CD4-positive, alpha-beta T cell treated with Interleukin-21 for 1 hour (primary cell): ENCODE measurements around the gene MED22.
"Not testable (repeated sequence)": the region's sequence is repeated elsewhere in the genome, so short reads cannot be mapped to it uniquely, and the experiment has no call there.

Source experiments
- DNase-seq: peaks from one replicate; pipeline ENCODE4 v3.0.0-alpha.2; 2020

MED22 gene

GRCh38 chr9:133354766-133355165 lies 6.8 kb upstream of the MED22 start:
- no peak for DNase-seq

GRCh38 chr9:133353548-133353947 lies 5.6 kb upstream of the MED22 start:
- no peak for DNase-seq

DNA sequence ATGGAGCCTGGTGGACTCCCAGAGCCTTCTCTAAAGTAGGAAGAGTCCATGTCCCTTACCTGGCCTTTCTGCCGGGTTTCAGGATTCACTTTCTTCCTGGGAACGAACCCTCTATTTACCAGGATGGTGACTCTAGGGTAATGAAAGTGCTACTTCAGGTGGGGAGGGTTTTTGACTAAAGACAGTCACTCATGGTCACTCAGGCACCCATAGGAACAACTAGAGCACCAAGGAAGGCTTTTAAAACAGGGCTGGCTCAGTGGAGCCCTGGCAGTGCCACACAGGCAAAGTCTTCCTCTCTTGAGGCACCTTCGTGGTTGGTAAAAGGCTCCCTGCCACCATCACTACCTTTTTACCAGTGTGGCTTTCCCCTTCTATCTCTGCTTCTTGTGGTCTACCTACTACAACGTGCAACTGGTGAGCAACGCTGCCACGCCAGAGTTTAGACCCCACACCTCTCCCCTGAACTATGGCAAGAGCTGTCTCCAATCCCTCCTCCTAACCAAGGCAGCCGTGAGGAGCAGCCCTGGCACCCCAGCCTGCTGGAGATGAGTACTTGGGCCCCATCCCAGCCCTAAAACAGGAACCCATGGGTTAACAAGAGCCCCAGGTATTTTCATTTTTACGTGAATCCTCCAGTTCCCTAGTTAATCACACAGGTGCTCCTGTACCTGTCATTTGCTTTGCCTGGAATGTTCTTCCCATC lies 4.9 kb upstream of the MED22 start:
- DNase-seq, result no peak

GRCh38 chr9:133351908-133352634 lies 4.1 kb upstream of the MED22 start:
- DNase-seq, result peak; percentile 43

DNA sequence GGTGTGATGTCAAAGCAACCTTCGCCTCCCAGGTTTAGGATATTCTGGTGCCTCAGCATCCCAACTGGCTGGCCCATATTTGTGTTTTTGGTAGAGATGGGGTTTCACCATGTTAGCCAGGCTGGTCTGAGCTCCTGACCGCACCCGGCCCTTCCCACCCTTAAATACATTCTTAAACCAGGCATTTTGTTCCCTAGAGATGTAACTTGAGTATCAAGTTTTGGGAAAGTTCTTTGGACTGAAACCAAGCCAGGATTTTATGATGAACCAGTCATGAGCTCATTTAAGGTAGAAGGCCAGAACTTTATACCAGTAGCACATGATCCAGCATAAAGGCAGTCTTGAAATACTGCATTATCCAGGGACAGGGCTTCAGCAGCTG lies 3.6 kb upstream of the MED22 start:
- DNase-seq, result no peak

- no peak for DNase-seq
Observed at GRCh38 chr9:133349965-133350616, 2.2 kb upstream of the MED22 start.

GRCh38 chr9:133348718-133349573 lies 1.0 kb upstream of the MED22 start:
- DNase-seq, result no peak

GRCh38 chr9:133347515-133347984 lies 381 bp downstream of the MED22 start:
- DNase-seq, result peak; percentile 68

DNA sequence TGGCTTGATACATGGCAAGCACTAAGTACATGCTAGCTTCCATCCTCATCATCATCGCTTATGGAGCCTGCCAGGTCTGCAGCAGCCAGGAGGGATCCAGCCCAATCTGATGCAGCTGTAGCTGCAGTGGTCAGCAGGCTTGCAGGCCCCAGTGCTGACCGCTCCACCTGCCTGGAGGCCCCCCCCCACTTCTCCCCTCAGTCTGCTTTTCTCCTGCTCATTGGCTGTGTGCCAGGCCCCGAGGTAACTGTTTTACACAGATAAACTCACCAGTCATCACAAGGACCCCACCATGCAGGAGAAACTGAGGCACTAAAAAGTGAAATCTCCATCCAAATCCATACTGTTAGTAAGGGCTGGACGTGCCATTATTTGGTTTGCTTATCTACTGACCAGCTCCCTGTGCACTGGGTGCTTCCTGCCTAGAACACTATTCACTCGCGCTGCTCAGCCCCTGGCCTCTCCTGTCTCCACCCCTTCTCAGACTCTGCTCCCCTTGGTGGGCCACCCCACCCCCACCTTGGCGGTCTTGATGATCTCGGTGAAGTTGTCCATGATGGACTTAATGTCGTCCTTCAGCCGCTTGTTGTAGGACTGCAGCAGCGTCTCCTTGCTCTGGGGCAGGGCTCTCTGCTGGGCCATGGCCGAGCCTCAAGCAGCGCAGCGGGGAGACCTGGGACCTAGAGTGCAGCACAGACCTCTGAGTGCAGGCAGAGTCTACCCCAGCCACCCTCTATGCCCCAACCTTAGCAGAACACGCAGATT lies 1.7 kb downstream of the MED22 start:
- DNase-seq, result no peak

- no peak for DNase-seq
Observed at GRCh38 chr9:133345596-133345995, 2.3 kb downstream of the MED22 start.

DNA sequence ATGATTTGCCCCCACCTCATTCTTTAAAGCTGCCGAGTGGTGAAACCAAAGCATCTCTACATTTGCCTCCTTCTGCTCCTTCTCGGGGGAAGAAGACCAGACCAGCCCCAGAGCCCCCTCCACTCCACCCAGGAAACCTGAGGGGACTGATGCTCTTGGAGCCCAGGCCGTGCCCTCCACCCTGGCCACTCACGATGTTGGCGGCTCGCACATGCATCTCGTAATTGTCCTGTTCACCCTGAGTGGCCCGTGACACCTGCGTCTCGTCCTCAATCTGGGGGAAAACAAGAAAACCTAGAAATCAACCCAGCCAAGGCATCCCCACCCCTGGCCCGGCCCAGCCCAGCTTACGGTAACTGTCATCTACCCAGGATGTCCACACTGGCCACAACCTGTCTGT lies 3.0 kb downstream of the MED22 start:
- DNase-seq, result no peak

- no peak for DNase-seq
Observed at GRCh38 chr9:133344071-133344470, 3.9 kb downstream of the MED22 start.

DNA sequence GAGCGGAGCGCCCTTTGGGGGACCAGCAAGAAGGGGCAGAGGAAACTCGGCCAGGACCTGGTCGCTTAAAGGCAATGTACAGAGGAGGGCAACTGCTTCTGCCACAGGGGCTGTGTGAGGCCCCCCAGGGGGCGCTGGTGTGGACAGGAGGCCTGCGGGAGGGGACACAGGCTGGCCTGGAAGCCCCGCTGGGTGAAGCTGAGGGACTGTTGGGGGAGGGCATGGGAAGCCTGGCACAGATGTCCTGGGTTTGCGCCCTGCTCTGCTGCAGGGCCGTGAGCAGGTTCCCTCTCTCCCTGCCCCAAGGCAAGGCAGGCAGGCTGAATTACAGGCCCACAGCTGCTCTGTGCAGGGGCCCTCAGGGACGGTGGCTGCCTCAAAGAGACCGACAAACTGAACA lies 5.4 kb downstream of the MED22 start:
- DNase-seq, result no peak

- no peak for DNase-seq
Observed at GRCh38 chr9:133342069-133342406, 5.9 kb downstream of the MED22 start.

- no peak for DNase-seq
Observed at GRCh38 chr9:133341369-133342068, 6.4 kb downstream of the MED22 start.

DNA sequence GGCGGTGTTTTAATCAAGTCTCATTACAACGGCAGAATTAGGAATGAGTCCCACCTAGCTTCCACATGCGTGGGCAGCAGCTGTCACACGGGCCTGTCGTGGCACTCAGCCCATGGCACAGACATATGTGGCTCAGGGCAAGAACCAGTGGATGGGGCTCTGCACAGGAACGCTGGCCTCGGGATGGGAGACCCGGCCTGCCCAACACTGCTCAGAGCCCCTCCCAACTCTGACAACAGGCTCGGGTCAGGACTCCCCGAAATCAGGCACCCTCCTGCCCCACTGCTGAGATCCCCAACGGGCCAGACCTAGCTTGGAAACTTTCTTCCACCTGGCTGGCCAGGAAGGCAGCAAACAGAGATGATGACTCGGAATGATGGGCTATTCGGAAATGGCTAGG lies 7.0 kb downstream of the MED22 start:
- no peak for DNase-seq

- DNase-seq, result no peak
Observed at GRCh38 chr9:133340256-133340655, 7.7 kb downstream of the MED22 start.

GRCh38 chr9:133339641-133340040 lies 8.3 kb downstream of the MED22 start:
- DNase-seq, result no peak

DNA sequence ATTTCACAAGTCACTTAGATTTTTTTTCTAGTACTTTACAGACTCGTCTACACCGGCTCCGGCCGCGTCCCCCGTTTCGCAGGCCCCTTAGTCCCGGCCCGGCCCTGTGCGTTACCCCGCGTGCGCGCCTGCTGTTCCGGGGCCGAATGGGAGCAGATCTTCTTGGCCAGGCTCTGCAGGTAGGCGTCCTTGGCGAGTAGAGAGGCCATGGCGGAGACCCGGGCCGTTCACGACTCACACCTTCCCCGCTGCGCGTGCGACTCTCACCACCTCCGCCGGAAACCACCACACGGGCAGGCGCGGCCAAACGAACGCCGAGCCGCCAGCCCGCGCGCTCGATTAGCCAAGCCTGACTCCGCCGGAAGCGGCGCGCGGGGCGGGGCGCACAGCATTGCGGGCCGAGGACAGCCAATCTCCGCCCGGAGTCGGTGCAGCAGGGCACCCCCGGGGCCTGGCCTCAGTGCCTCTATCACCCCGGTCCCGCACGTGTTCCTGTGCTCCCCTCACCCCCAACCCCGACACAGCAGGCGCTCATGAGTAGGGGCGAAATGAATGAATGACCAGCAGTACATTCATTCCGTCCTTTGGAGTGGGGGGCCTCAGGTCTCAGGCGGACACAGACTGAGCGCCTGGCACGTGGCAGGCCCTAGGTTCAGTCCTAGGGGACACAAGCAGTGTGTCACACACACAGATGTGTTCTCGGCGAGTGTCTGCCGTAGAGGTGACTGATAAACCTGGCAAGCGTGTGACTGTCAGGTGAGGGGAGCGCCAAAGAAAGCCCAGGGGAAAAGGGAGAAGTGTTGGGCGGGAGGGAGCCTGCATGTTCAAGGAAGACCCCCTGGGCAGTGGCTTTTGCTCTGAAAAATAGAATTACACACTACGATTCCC lies 11.8 kb downstream of the MED22 start, which contains the start of gene SURF6:
TSS of gene SURF6 (minus strand) at position 265 of the 888 bp plus-strand sequence. CDS start at position 209, 56 bp downstream.
- peak; percentile 94 for DNase-seq

DNA sequence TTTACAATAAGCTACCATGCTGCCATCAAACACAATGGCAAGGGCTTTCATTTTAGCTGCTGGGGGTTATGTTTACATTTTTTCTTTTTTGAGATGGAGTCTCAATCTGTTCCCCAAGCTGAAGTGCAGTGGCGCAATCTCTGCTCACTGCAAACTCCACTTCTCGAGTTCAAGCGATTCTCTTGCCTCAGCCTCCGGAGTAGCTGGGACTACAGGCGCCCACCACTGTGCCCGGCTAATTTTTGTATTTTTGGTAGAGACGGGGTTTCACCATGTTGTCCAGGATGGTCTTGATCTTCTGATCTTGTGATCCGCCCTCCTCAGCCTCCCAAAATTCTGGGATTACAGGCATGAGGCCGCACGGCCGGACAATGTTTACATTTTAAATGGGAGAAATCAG lies 13.0 kb downstream of the MED22 start:
- not testable (repeated sequence) for DNase-seq
